SU-DHL-6 (cell line): ENCODE data around the gene VAV3.

Experiments used
- H2AFZ ChIP-seq: fragments of 200-600 bp; sonication (generic); 2 replicates; pipeline ENCODE4 v1.6.1; 2014; ENCODE audit warnings: low read depth, mild to moderate bottlenecking, moderate library complexity, mixed read lengths, antibody characterized with exemption, low read length; ENCODE audit not compliant: severe bottlenecking
- H3F3A ChIP-seq: fragments of 200-600 bp; shearing (Covaris generic); 2 replicates; pipeline ENCODE4 v1.6.0; 2016; ENCODE audit warnings: antibody characterized with exemption, mild to moderate bottlenecking; ENCODE audit not compliant: insufficient read depth
- H3K27ac ChIP-seq: fragments of 200-600 bp; sonication (generic); 2 replicates; pipeline ENCODE4 v1.5.1; 2016; ENCODE audit warnings: low read depth, mild to moderate bottlenecking, low read length, moderate library complexity, mixed read lengths
- H3K27me3 ChIP-seq: fragments of 200-600 bp; sonication (generic), shearing (Covaris generic); 2 replicates; pipeline ENCODE4 v1.6.0; 2014; ENCODE audit warnings: mild to moderate bottlenecking, low read length
- H3K36me3 ChIP-seq: fragments of 200-600 bp; sonication (generic); 2 replicates; pipeline ENCODE4 v1.6.1; 2014; ENCODE audit warnings: mild to moderate bottlenecking, low read length, mixed read lengths
- H3K4me2 ChIP-seq: fragments of 300-600, 200-600 bp; shearing (Covaris generic), sonication (generic); 2 replicates; pipeline ENCODE4 v1.6.0; 2014; ENCODE audit warnings: low read length, low read depth, mild to moderate bottlenecking; ENCODE audit not compliant: poor library complexity, severe bottlenecking
- H3K4me3 ChIP-seq: fragments of 200-600 bp; sonication (generic); 2 replicates; pipeline ENCODE4 v1.5.1; 2014; ENCODE audit warnings: antibody characterized with exemption, low read length, mild to moderate bottlenecking, mixed read lengths; ENCODE audit not compliant: insufficient read depth, poor library complexity, severe bottlenecking
- H3K79me2 ChIP-seq: fragments of 200-600 bp; sonication (generic); 2 replicates; pipeline ENCODE4 v1.6.1; 2014; ENCODE audit warnings: mild to moderate bottlenecking, low read length, moderate library complexity; ENCODE audit not compliant: insufficient read depth
- H3K9ac ChIP-seq: fragments of 200-600 bp; sonication (generic); 2 replicates; pipeline ENCODE4 v1.7.0; 2014; ENCODE audit warnings: mild to moderate bottlenecking, low read length
- H3K9me2 ChIP-seq: fragments of 200-600 bp; sonication (generic); replicated peaks from 2 replicates; pipeline ENCODE4 v1.6.1; 2014; ENCODE audit warnings: low read length; ENCODE audit not compliant: insufficient read depth
- H3K9me3 ChIP-seq: fragments of 200-600 bp; sonication (generic); 2 replicates; pipeline ENCODE4 v1.6.1; 2014; ENCODE audit warnings: low read length, mixed read lengths; ENCODE audit not compliant: insufficient read depth
- H4K20me1 ChIP-seq: fragments of 200-600 bp; sonication (generic); 2 replicates; pipeline ENCODE4 v1.6.1; 2014; ENCODE audit warnings: low read depth, mild to moderate bottlenecking, antibody characterized with exemption, low read length, moderate library complexity, mixed read lengths
- CTCF ChIP-seq: fragments of 200-600 bp; sonication (generic); IDR thresholded peaks from one replicate; pipeline ENCODE4 v1.5.1; 2017; ENCODE audit warnings: antibody characterized with exemption, mild to moderate bottlenecking, low read length, moderate library complexity; ENCODE audit not compliant: insufficient read depth, poor library complexity, severe bottlenecking
- EZH2phosphoT487 ChIP-seq: fragments of 200-600 bp; sonication (generic), shearing (Covaris generic); conservative IDR thresholded peaks from 2 replicates; pipeline ENCODE4 v1.6.1; 2018; ENCODE audit warnings: mild to moderate bottlenecking, antibody characterized with exemption, low read length, moderate library complexity, mixed read lengths

VAV3 gene

DNA sequence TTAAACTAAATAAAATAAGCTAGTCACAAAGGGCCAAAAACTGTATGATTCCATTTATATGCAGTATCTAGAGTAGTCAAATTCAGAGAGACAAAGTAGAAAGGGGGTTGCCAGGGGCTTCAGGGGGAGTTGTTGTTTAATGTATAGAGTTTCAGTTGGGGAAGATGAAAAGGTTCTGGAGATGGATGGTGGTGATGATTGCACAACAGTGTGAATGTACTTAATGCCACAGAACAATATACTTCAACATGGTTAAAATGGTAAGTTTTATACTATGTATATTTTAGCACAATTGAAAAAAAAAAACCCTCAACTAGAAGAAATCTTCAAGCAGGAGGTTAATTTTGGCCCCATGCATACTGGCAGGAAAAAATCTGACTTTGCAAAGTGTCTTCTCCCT is 24.3 kb downstream of the VAV3 start:
- no peak overlapping the region for H3K9ac ChIP-seq
- H3K79me2 ChIP-seq: no peaks in the 10 kb centered on the region
- no peak overlapping the region for H3K4me3 ChIP-seq
- H3K27ac ChIP-seq: no peak overlapping the region
- no peaks in the 10 kb centered on the region for H4K20me1 ChIP-seq
- H3K9me2 ChIP-seq: no peaks in the 10 kb centered on the region
- H3K4me2 ChIP-seq: no peak overlapping the region
- H2AFZ ChIP-seq: no peak overlapping the region
- no peaks in the 10 kb centered on the region for H3K36me3 ChIP-seq
- no peaks in the 10 kb centered on the region; the same call in 1 of the 2 replicates for H3F3A ChIP-seq
- TF ChIP-seq CTCF: no peak
- TF ChIP-seq EZH2phosphoT487: no peak
- no peaks in the 10 kb centered on the region for H3K27me3 ChIP-seq
- no peaks in the 10 kb centered on the region for H3K9me3 ChIP-seq

- no peaks in the 10 kb centered on the region for H3K36me3 ChIP-seq
- H3K79me2 ChIP-seq: no peaks in the 10 kb centered on the region
- H3K4me3 ChIP-seq: no peak overlapping the region
- no peaks in the 10 kb centered on the region for H3K27me3 ChIP-seq
- H3K27ac ChIP-seq: no peak overlapping the region
- TF ChIP-seq CTCF (no peak), EZH2phosphoT487 (no peak)
- no peak overlapping the region for H2AFZ ChIP-seq
- no peak overlapping the region for H3K9ac ChIP-seq
- peaks cover 4% of the 10 kb centered on the region for H3F3A ChIP-seq
- H3K9me3 ChIP-seq: no peaks in the 10 kb centered on the region
- H4K20me1 ChIP-seq: no peaks in the 10 kb centered on the region
- H3K9me2 ChIP-seq: no peaks in the 10 kb centered on the region
- H3K4me2 ChIP-seq: no peak overlapping the region
These were observed 24.9 kb downstream of the VAV3 start for GRCh38 chr1:107940017-107940577.

DNA sequence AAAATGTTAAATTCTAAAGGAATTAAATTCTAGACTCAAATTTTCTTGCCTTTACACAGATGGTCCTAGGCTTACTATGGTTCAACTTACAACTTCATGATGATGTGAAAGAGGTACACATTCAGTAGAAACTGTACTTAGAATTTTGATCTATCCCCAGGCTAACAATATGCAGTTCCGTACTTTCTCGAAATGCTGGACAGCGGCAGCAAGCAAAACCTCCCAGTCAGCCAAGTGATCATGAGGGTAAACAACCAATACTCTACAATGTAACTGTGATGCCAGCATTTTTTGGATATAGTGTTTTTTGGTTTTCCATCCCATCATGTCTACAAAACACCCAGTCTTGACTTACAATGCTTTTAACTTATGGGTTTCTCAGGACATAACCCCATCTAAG is 25.7 kb downstream of the VAV3 start:
- H2AFZ ChIP-seq: no peak overlapping the region
- H3K27ac ChIP-seq: no peak overlapping the region
- H3K9me2 ChIP-seq: no peaks in the 10 kb centered on the region
- H3K9me3 ChIP-seq: no peaks in the 10 kb centered on the region
- no peaks in the 10 kb centered on the region for H3K36me3 ChIP-seq
- no peaks in the 10 kb centered on the region for H3K79me2 ChIP-seq
- no peak overlapping the region for H3K4me2 ChIP-seq
- H3K9ac ChIP-seq: no peak overlapping the region
- no peaks in the 10 kb centered on the region for H4K20me1 ChIP-seq
- peaks cover 13% of the 10 kb centered on the region for H3F3A ChIP-seq
- TF ChIP-seq CTCF: no peak
- no peak for TF ChIP-seq EZH2phosphoT487
- H3K27me3 ChIP-seq: no peaks in the 10 kb centered on the region
- H3K4me3 ChIP-seq: no peak overlapping the region
